ENCODE results near the gene ATP2B2.
"Not testable (repeated sequence)": the region's sequence is repeated elsewhere in the genome, so short reads cannot be mapped to it uniquely, and the experiment has no call there.

ATP2B2 gene

DNA sequence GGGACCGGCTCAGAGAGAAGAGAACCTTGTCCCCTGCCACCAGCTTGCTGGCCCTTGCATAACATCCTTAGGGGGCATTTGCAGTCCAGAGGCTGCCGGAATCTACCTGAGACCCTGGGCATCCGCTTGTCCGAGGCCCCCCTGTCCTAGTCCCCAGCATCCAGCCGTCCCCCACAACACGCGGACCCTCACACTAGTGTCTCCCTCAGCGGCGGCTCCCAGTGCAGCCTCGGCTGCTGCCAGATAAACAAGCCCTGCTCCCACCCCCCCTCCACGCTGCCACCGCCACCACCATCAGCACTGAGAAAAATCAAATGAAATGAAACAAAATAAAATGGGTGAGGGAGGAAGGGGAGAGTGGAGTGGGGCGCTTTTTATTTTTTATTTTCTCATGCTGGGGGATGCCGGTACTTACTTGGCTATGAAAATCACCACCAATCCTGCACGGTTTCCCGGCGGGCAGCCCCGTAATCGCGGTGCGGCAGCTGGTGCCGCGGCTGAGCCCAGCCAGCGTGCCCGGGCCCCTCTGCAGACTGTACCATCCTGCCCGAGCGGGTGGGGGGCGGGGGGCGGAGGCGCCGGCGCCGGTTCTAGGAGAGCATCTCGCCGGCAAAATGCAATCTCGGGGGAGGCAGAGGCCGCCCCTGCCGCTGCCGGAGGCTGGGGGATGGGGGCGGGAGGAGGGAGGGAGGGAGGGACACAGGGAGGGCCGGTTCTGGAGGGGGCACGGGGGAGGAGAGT, at the start of gene ATP2B2:
ATP2B2 (minus strand) TSS at position 537 of the 741 bp plus-strand sequence. CDS start 56,043 bp downstream, outside the sequence.
- in situ Hi-C loops (cut with MboI; ENCODE audit: low sequenced_read_pairs), result no loop called here

DNA sequence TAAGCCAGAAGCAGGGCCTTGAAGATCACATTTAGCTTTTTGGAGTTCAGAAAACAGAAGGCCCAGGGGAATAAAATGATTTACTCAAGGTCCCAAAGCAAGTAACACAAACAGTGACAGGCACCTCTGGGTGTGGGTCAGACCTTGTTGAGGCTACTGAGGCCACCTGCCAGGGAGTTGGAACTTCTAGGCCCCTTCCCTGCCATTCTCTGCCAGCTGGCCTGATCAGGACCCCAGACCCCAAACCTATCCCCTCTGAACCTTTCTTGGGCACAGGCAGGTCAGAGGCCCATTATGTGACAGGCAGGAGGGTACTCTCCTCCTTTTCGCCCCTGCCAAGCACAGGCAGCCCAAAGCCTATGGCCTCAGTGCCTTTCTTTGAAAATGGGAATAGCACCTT, 49.4 kb upstream of the ATP2B2 start:
- in situ Hi-C loops (cut with MboI; ENCODE audit: low sequenced_read_pairs), result no loop called here

DNA sequence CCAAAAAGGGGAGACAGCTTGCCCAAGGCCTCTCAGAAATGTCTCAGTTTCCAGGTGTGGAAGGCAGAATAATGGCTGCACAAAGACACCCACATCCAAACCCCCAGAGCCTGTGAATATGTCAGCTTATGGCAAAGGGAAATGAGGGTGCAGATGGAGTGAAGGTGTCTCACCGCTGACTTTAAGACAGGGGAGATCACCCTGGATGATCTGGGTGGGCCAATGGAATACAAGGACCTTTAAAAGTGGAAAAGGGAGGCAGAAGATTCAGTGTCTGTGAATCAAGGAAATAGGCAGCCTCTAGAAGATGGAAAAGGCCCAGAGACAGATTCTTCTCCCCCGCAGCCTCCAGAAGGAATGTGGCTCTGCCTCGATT, 48.8 kb upstream of the ATP2B2 start:
- in situ Hi-C loops (cut with MboI; ENCODE audit: low sequenced_read_pairs), result no loop called here

- in situ Hi-C loops (cut with MboI; ENCODE audit: low sequenced_read_pairs), result no loop called here
These were observed 48.3 kb upstream of the ATP2B2 start for GRCh38 chr3:10553591-10554235.

DNA sequence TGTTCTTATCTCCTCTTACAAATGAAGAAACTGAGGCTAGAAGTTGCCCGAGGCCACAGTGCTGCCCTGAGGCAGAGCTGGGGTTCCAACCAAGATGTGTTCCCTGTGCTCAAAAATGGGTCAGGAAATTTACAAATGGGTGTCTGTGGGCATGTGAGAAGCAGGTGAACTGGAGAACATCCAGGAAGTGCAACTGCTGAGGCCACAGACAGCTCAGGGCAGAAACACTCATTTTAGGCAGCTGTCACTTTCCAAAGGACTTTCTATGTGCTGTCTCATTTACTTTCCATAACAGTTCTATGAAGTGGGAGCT, 47.2 kb upstream of the ATP2B2 start:
- in situ Hi-C loops (cut with MboI; ENCODE audit: low sequenced_read_pairs), result no loop called here

DNA sequence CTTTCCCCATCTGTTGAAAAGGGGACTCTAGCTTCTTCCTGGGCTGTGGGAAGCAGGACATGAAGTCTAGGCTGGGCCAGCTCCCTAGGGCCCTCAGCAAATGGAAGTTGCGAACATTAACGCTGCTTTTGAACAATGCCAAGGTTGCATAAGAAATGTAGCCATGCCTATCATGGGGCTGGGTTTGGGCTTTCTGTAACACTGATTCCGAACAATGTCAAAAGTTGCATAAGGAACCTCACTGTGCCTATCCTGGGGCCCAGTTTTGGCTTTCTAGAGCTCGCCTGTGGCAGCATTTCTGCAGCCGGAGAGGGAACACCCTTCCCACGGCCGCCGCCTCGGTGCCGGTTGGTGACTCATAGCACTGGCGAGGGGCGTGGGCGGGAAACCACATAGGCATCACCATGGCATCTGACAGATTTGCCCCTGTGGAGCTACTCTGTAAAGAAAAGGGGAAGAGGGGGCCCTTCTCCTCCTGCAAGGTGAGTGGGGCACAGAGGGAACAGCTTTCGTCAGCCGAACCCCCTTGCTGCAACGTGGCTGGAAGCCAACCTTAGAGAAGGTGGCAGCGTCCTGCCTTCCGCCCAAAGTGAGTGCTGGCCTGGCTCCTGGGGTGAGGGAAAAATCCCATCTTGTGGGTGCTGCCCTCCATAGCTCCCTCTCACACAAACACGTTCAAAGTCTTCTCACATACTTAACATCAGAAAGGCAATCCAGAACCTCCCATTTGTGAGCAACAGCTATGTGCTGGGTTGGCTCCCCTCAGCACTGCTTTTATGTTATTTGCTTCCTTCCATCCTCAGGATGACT, 46.6 kb upstream of the ATP2B2 start:
- in situ Hi-C loops (cut with MboI; ENCODE audit: low sequenced_read_pairs), result no loop called here

- in situ Hi-C loops (cut with MboI; ENCODE audit: low sequenced_read_pairs), result no loop called here
These were observed 45.8 kb upstream of the ATP2B2 start for GRCh38 chr3:10551139-10551538.

DNA sequence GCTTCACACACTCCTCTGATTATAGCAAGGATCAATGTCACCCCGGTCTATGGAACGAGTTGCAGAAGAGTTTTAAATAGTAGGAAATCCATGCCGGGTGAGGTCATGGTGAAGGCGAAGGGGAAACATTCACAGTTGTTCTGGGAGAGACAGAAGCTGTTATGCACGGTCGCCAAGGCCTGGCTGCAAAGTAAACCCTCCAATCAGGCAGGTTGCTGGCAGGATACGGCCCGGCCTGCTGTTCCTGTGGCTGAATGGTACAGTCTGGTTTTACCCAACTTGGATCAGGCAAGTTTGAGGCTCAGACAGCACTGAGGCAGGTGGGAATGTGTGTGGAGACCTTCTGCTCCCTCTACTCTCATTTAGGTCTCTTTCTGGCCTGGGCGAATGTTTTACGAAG, 45.3 kb upstream of the ATP2B2 start:
- in situ Hi-C loops (cut with MboI; ENCODE audit: low sequenced_read_pairs), result no loop called here

- in situ Hi-C loops (cut with MboI; ENCODE audit: low sequenced_read_pairs), result no loop called here
These were observed 44.3 kb upstream of the ATP2B2 start for GRCh38 chr3:10549617-10550230.

GRCh38 chr3:10548992-10549391, 43.6 kb upstream of the ATP2B2 start:
- in situ Hi-C loops (cut with MboI; ENCODE audit: low sequenced_read_pairs), result no loop called here

DNA sequence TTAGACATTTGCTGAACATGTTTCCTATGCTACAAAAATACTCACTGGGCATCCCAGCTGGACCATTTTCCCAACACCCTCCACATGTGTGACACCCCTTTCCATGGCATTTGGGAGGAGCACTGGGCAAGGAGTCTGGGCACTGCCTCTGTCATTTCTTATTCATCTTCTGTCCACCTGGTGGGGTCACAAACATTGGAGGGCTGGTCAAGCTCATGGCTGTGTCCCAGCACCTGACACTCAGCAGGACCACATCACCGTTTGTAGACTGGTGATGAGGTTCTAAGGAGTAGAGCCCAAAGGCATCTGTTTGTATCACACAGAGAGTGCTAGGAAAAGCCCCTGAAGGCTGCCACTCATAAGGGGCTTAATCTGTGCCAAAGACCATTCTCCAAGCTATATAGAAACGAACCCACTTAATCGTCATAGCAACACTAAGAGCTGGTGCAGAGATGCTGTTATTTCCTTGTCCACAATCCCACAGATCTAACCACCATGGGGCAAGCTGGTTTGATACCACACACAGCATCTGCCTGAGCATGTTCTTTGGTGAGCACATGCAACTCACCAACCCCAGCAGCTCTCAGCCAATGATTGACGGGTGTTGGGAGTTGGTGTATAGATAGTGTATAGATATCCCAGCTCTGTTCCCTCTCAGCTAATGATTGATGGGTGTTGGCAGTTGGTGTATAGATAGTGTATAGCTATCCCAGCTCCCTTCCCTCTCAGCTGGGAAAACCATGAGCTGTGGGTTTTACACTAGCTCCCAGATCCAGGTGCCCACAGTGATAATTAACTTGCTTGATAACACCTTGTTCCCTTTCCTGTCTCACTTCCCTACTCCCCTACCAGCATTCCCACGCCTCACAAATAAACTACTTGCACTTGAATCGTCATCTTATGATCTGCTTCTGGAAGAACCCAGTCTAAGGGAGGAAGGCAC, 42.7 kb upstream of the ATP2B2 start:
- in situ Hi-C loops (cut with MboI; ENCODE audit: low sequenced_read_pairs), result no loop called here

DNA sequence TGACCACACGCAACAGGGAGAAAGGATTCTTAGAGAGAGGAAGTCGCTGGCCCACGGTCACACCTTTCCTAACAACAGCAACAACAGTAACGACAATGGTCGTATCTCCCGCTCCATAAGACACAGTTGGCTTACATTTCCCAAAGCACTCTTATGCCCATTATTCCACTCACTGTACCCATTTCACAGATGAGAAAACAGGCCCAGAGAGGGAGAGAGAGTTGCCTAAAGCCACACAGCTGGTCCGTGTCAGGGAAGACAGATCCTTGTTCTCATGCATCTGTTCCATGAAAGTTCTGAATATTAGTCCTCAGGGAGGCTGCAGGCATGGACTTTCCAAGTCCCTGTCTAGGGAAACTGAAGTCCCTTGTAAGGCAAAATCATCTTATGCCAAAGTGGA, 42.0 kb upstream of the ATP2B2 start:
- in situ Hi-C loops (cut with MboI; ENCODE audit: low sequenced_read_pairs), result no loop called here

- in situ Hi-C loops (cut with MboI; ENCODE audit: low sequenced_read_pairs), result no loop called here
These were observed 41.5 kb upstream of the ATP2B2 start for GRCh38 chr3:10546820-10547263.

DNA sequence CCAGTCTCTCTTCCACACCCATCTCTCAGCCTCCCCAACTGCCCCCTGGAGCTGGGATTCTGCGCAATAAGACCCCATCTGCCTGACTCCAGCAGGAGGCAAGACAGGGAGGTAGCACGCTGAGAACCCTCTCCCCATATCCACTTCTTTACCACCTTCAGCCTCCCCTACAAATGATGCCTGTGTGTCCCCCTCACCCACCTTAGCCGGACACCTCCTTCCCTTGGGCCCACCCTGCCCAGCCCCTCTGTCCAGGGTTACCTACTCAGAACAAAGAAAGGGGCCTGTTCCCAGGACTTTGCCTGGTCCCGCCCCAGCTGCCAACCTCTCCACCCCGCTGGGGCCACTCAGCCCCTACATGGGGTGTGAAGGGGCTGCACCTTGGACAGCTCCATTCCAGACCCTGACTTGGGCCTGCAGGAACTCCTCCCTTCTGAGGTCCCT, 40.8 kb upstream of the ATP2B2 start:
- in situ Hi-C loops (cut with MboI; ENCODE audit: low sequenced_read_pairs), result no loop called here

- in situ Hi-C loops (cut with MboI; ENCODE audit: low sequenced_read_pairs), result no loop called here
These were observed 37.1 kb upstream of the ATP2B2 start for GRCh38 chr3:10542518-10542917.

- in situ Hi-C loops (cut with MboI; ENCODE audit: low sequenced_read_pairs), result not testable (repeated sequence)
These were observed 35.0 kb upstream of the ATP2B2 start for GRCh38 chr3:10540347-10540746.

DNA sequence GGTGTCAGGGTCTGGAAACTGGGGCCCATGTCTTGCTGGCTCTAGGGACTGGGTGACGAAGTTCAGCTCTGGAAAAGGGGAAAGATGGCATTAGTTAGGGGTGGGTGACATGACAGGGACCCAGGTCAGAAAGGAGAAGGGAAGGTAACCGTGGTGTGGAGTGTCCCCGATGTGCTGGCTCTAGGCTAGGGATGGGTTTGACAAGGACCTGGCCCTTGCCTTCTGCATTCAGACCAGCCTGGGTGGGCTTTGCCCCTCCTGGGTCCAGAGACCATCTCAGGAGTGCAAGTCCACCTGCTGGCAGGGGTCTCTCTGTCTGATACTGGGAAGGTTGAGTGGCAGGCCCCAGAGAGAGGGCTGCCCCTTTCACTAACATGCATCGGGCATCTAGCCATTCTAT, 28.7 kb upstream of the ATP2B2 start:
- in situ Hi-C loops (cut with MboI; ENCODE audit: low sequenced_read_pairs), result no loop called here

- in situ Hi-C loops (cut with MboI; ENCODE audit: low sequenced_read_pairs), result no loop called here
These were observed 28.3 kb upstream of the ATP2B2 start for GRCh38 chr3:10533737-10534023.

- in situ Hi-C loops (cut with MboI; ENCODE audit: low sequenced_read_pairs), result no loop called here
These were observed 27.8 kb upstream of the ATP2B2 start for GRCh38 chr3:10532939-10533736.

- in situ Hi-C loops (cut with MboI; ENCODE audit: low sequenced_read_pairs), result no loop called here
These were observed 25.6 kb upstream of the ATP2B2 start for GRCh38 chr3:10531031-10531430.

Measured in hTERT RPE-1 (cell line).